ENCODE measurements around the gene SNRNP25. TPM values are rescaled to one million over a fixed set of nuclear protein-coding genes. Genes with fewer than 3 reads are reported as not detected.
"Not testable (repeated sequence)": the region's sequence is repeated elsewhere in the genome, so short reads cannot be mapped to it uniquely, and the experiment has no call there.

Gene SNRNP25
- total RNA-seq, 2 donors from 2014 or later = 22.9 to 40.8 TPM

DNA sequence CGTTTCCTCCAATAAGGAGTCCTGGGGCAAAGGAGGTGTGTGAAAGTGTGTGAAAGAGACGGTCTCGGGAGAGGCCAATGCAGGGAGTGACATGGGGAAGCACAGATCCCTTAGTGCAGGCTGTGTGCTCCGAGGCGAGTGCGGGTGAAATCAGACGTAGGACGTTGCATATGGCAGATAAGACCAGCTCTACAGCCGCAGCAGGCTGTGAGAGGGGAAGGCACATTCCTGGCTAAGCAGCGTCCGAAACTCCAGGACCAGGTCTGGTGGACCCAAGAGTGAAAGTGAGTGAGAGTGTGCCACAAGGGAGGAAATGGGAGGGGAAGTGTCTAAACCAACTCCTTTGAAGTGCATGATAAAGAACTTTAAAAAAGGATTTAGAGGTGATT, 11.6 kb upstream of the SNRNP25 start:
- Histone ChIP-seq H3K36me3 (no peaks in the 10 kb centered on the region), H3K4me1 (replicated peaks) (peaks cover 3% of the 10 kb centered on the region), H3K4me3 (no peak overlapping the region), H3K9me3 (no peaks in the 10 kb centered on the region), H3K27me3 (replicated peaks; ENCODE audit: insufficient read depth) (no peaks in the 10 kb centered on the region), H3K27ac (no peak overlapping the region)
- no peak for DNase-seq (ENCODE audit: low spot score)
- intact Hi-C loops (cut with DNase I) = no loop called here
- WGBS = 85% methylated on average over 11 of the region's 11 CpGs
- TF ChIP-seq CTCF (IDR thresholded peaks at IDR 0.05) (no peak), POLR2A (IDR thresholded peaks at IDR 0.05) (no peak), POLR2AphosphoS5 (IDR thresholded peaks at IDR 0.05) (no peak)

GRCh38 chr16:42691-43090, 10.9 kb upstream of the SNRNP25 start:
- H3K27ac ChIP-seq = no peak overlapping the region
- intact Hi-C loops (cut with DNase I) = no loop called here
- H3K36me3 ChIP-seq = no peaks in the 10 kb centered on the region
- H3K4me1 ChIP-seq (replicated peaks) = peaks cover 3% of the 10 kb centered on the region
- DNase-seq (ENCODE audit: low spot score) = no peak
- H3K4me3 ChIP-seq = no peak overlapping the region
- 90% methylated on average over 4 of the region's 4 CpGs for WGBS
- H3K9me3 ChIP-seq = no peaks in the 10 kb centered on the region
- TF ChIP-seq CTCF (IDR thresholded peaks at IDR 0.05) (no peak), POLR2AphosphoS5 (IDR thresholded peaks at IDR 0.05) (no peak), POLR2A (IDR thresholded peaks at IDR 0.05) (no peak)
- H3K27me3 ChIP-seq (replicated peaks; ENCODE audit: insufficient read depth) = no peaks in the 10 kb centered on the region

DNA sequence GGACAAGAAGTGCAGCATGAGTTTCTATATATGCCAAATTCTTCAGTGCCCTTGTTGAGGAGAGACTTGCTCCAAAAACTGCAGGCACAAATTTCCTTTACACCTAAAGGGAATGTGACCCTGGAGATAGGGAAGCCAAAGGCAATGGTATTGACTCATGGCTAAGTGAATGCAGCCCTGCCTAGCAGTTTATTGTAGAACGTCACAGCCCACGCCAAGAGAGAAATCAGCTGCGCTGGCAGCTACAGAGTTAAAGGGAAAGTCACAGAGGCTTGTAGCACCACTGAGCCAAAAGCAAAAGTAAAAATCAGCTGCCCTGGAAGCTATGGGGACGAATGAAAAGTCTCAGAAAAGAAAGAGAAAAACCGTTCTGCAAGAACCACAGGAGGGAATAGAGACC, 10.3 kb upstream of the SNRNP25 start:
- Histone ChIP-seq H3K9me3 (no peaks in the 10 kb centered on the region), H3K4me3 (no peak overlapping the region), H3K27me3 (replicated peaks; ENCODE audit: insufficient read depth) (no peaks in the 10 kb centered on the region), H3K36me3 (no peaks in the 10 kb centered on the region), H3K27ac (no peak overlapping the region), H3K4me1 (replicated peaks) (peaks cover 3% of the 10 kb centered on the region)
- no peak for DNase-seq (ENCODE audit: low spot score)
- TF ChIP-seq POLR2A (IDR thresholded peaks at IDR 0.05) = no peak
- no peak for TF ChIP-seq POLR2AphosphoS5 (IDR thresholded peaks at IDR 0.05)
- TF ChIP-seq CTCF (IDR thresholded peaks at IDR 0.05) = no peak
- 82% methylated on average over 5 of the region's 5 CpGs for WGBS
- intact Hi-C loops (cut with DNase I) = no loop called here

DNA sequence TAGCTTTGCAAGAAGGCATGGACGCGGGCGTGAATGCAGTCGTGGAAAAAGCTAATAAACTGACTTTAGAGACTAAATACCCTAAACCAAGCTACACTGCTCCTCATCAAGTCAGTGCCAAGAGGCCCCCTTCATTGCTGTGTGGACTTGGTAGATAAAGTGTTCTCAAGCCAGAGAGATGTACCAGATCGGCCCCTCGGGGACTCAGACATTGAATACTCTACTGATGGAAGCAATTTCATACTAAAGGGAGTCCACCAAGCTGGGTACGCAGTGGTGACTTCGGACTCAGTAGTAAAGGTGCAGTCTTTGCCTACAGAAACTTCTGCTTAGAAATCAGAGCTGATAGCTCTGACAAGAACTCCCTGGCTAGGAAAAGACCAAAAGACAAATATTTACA, 9.0 kb upstream of the SNRNP25 start:
- DNase-seq (ENCODE audit: low spot score) = no peak
- Histone ChIP-seq H3K4me3 (no peak overlapping the region), H3K27me3 (replicated peaks; ENCODE audit: insufficient read depth) (no peaks in the 10 kb centered on the region), H3K36me3 (no peaks in the 10 kb centered on the region), H3K27ac (no peak overlapping the region), H3K4me1 (replicated peaks) (peaks cover 3% of the 10 kb centered on the region), H3K9me3 (no peaks in the 10 kb centered on the region)
- no peak for TF ChIP-seq POLR2A (IDR thresholded peaks at IDR 0.05)
- TF ChIP-seq CTCF (IDR thresholded peaks at IDR 0.05) = no peak
- no peak for TF ChIP-seq POLR2AphosphoS5 (IDR thresholded peaks at IDR 0.05)
- 89% methylated on average over 8 of the region's 8 CpGs for WGBS
- intact Hi-C loops (cut with DNase I) = no loop called here

DNA sequence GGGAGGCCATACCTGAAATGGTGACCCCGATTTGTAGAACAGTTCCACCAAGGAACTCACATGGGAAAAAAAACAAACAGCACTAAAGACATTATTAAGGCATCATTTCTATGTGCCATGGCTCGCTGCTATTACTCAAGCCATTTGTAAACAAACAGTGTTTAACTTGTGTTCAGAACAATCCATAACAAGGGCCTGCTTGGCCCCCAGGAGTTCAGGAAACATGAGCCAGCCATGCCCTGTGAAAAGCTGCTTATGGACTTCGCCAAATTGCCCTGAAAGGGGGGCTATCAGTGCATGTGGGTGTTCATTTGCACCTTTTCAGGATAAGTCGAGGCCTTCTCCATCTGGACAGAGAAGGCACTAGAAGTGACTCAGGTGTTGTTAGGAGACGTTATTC, 8.2 kb upstream of the SNRNP25 start:
- Histone ChIP-seq H3K27ac (peak overlapping the region in 1 of 2 donors; percentile 22), H3K4me3 (no peak overlapping the region), H3K4me1 (replicated peaks) (peaks cover 3% of the 10 kb centered on the region), H3K36me3 (no peaks in the 10 kb centered on the region), H3K9me3 (no peaks in the 10 kb centered on the region), H3K27me3 (replicated peaks; ENCODE audit: insufficient read depth) (no peaks in the 10 kb centered on the region)
- 66% methylated on average over 5 of the region's 5 CpGs for WGBS
- intact Hi-C loops (cut with DNase I) = no loop called here
- DNase-seq (ENCODE audit: low spot score) = no peak
- TF ChIP-seq CTCF (IDR thresholded peaks at IDR 0.05) (no peak), POLR2AphosphoS5 (IDR thresholded peaks at IDR 0.05) (no peak), POLR2A (IDR thresholded peaks at IDR 0.05) (no peak)

- intact Hi-C loops (cut with DNase I); DNase-seq (ENCODE audit: low spot score); H3K27me3 ChIP-seq (replicated peaks; ENCODE audit: insufficient read depth); H3K9me3 ChIP-seq; H3K36me3 ChIP-seq; H3K27ac ChIP-seq; H3K4me1 ChIP-seq (replicated peaks); H3K4me3 ChIP-seq: not testable (repeated sequence)
- 89% methylated on average over 7 of the region's 7 CpGs for WGBS
Measured at GRCh38 chr16:46510-46909, 7.1 kb upstream of the SNRNP25 start.
